Activated T-helper 2 cell treated with anti-CD3 and anti-CD28 coated beads, Interferon-gamma antibody, Interleukin-2, Interleukin-4, amounts not matched to agents 10 μg/mL and 5 μg/mL and 100 μg/mL, durations not matched to agents 14 hours and 24 hours and 36 hours (primary cell): Measurements from ENCODE around the gene PSMD6. TPM values are rescaled to one million over a fixed set of nuclear protein-coding genes. Genes with fewer than 3 reads are reported as not detected.
A peak's percentile ranks its signal among the peaks of the same experiment; 100 is the strongest.

Experiments used
- DNase-seq: peaks from one replicate; pipeline ENCODE4 v3.0.0; 2021; ENCODE audit warnings: low spot score
- H3K27ac Mint-ChIP-seq: one replicate; pipeline ENCODE4 v1.8.0; 2021; ENCODE audit warnings: mixed read lengths
- H3K27me3 Mint-ChIP-seq: one replicate; pipeline ENCODE4 v1.8.0; 2021; ENCODE audit warnings: low read depth, mixed read lengths
- H3K36me3 Mint-ChIP-seq: one replicate; pipeline ENCODE4 v1.8.0; 2021; ENCODE audit warnings: low read depth, mixed read lengths
- H3K4me1 Mint-ChIP-seq: one replicate; pipeline ENCODE4 v1.8.0; 2021; ENCODE audit warnings: low read depth, mixed read lengths
- H3K4me3 Mint-ChIP-seq: one replicate; pipeline ENCODE4 v1.8.0; 2021; ENCODE audit warnings: low read depth, mild to moderate bottlenecking, moderate library complexity, mixed read lengths
- H3K9me3 Mint-ChIP-seq: one replicate; pipeline ENCODE4 v1.8.0; 2021; ENCODE audit warnings: mixed read lengths
- intact Hi-C: fragments of 100-400 bp; cut with micrococcal nuclease; formaldehyde crosslinking; loops from one replicate; pipeline ENCODE4 v1.15.1; 2023
- total RNA-seq: library from RNA; stranded (reverse); gene quantifications from 2 replicates; pipeline ENCODE4 v1.2.3, GENCODE V29; 2022

PSMD6 gene
- total RNA-seq, 1 donor from 2014 or later: 131 TPM

DNA sequence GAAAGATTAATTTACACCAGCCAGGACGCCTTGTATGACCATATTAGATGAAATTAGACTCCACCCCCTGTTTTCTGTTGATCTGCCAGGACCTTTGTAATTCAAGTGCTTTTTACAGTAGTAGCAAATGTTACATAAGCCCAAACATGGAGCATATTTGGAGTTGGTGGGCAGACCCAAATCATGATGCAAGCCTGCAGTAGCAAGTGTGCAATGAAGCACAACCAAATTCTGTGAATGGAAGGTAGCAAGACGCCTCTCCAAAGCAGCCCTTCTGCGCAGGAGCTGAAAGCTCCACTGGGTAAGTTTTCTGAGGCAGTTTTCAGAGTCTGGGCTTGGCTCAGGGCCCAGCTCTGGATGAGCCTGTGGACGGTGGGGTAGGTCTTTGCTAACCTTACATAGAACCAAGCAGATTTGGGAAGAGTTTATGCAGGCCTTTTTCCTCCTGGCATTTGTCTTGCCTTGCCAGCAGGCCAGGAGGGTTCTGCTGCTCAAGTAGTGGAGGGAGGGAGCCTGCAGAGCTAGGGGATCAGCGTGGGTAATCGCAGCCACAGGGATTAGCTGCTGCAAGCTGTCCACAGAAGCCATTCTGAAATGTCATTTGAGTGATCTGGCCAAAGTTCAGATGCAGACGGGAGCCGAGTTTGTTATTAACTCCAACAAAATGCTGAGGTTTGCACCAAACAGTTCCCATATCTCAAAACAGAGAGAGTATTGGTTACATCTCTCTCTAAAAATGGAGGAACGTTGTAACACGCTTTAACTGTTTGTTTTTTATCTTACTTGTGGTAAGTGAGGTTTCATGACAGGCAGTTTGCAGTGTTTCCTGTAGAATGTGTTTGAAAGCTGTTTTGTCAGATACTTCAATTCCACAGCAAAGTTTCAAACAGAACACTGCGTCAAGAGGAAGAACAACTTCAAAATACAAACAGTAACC lies 55.4 kb downstream of the PSMD6 start:
- Mint-ChIP-seq H3K4me1 (peaks cover 84% of the 10 kb centered on the region), H3K36me3 (peaks cover 13% of the 10 kb centered on the region), H3K4me3 (peak overlapping the region; percentile 81), H3K27ac (peak overlapping the region; percentile 93), H3K9me3 (no peaks in the 10 kb centered on the region), H3K27me3 (no peaks in the 10 kb centered on the region)
- intact Hi-C loops: loop anchor here (1.0 to 10.0 kb wide), 4 partner anchors 11 to 103 kb away; partner anchors contain the start of genes ATXN7, PSMD6 and THOC7
- DNase-seq: peak; percentile 33

DNA sequence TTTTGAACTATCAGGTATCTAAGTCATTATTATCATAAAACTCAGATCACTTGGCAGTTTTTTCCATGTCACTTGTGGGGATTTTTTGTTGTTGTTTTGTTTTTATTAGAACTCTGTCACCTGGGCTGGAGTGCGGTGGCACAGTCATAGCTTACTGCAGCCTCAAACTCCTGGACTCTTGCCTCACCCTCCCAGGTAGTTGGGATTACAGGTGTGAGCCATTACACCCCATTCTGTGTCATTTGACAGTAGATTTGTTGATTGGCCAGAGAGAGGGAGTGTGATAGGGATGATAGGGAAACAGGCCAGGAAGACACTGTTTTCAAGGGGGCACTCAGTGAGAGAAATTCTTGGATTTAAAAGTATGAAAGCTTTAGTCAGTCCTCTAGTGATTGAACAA lies 56.4 kb downstream of the PSMD6 start:
- intact Hi-C loops: loop anchor here (10.0 kb wide), 1 partner anchor 102 kb away; the partner anchor contains the start of genes ATXN7 and THOC7
- Mint-ChIP-seq H3K36me3 (peaks cover 9% of the 10 kb centered on the region), H3K27ac (peak overlapping the region; percentile 82), H3K9me3 (no peaks in the 10 kb centered on the region), H3K4me1 (peaks cover 74% of the 10 kb centered on the region), H3K4me3 (peak overlapping the region; percentile 69), H3K27me3 (no peaks in the 10 kb centered on the region)
- no peak for DNase-seq

- Mint-ChIP-seq H3K4me3 (no peak overlapping the region), H3K4me1 (peaks cover 69% of the 10 kb centered on the region), H3K27ac (no peak overlapping the region), H3K27me3 (no peaks in the 10 kb centered on the region), H3K36me3 (peaks cover 6% of the 10 kb centered on the region), H3K9me3 (no peaks in the 10 kb centered on the region)
- no peak for DNase-seq
- intact Hi-C loops: loop anchor here (10.0 kb wide), 1 partner anchor 101 kb away; the partner anchor contains the start of genes ATXN7 and THOC7
Observed at GRCh38 chr3:63966007-63966406, 57.3 kb downstream of the PSMD6 start.

DNA sequence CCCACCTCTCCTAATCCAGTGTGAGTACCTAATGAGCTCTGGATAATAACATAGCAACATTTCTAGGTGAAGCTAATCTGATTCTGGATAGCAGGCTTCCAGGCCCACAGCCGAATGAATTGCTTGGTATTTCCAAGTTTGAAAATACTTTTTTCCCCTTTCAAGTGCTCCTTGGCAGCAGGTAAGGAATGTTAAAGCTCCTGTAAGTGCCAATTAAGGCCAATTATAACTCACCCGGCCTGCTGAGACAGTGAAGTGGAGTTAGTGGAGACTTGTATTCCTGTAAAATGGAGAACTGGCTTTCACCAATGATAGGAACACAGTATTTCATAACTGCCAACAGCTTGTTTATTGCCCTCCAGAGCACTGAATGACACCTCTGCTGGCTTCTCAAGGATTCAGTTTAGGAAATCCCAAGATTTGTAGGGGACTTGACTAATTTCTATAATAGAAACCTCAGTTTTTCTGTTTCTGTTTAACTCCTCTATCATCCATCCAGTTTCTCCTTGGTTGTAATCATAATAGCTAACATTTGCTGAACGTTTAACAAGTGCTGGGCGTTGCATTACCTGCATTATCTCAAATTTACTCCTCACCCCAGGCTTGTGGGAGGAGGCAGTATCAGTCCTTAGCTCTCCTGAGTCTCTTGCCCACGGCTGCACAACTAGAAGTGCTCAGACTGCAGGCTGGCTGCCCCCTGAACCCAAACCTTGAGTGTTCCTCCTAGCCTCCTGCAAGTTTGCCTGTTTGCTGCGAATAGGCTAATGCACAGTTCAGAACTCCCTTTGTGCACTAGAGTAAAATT lies 58.4 kb downstream of the PSMD6 start:
- Mint-ChIP-seq H3K9me3 (no peaks in the 10 kb centered on the region), H3K36me3 (peaks cover 10% of the 10 kb centered on the region), H3K27me3 (no peaks in the 10 kb centered on the region), H3K4me1 (peaks cover 66% of the 10 kb centered on the region), H3K4me3 (no peak overlapping the region), H3K27ac (peak overlapping the region; percentile 9)
- no peak for DNase-seq
- intact Hi-C loops: loop anchor here (10.0 kb wide), 1 partner anchor 100 kb away; the partner anchor contains the start of genes ATXN7 and THOC7

- Mint-ChIP-seq H3K27ac (no peak overlapping the region), H3K9me3 (no peaks in the 10 kb centered on the region), H3K4me1 (peaks cover 57% of the 10 kb centered on the region), H3K36me3 (peaks cover 4% of the 10 kb centered on the region), H3K4me3 (no peak overlapping the region), H3K27me3 (no peaks in the 10 kb centered on the region)
- DNase-seq: no peak
- intact Hi-C loops: loop anchor here (2.0 to 10.0 kb wide), 2 partner anchors 15 to 99 kb away; partner anchors contain the start of genes ATXN7 and THOC7
Observed at GRCh38 chr3:63963496-63963895, 59.8 kb downstream of the PSMD6 start.

GRCh38 chr3:63961891-63962290 lies 61.4 kb downstream of the PSMD6 start:
- H3K9me3 Mint-ChIP-seq: no peaks in the 10 kb centered on the region
- no peaks in the 10 kb centered on the region for H3K27me3 Mint-ChIP-seq
- H3K36me3 Mint-ChIP-seq: peaks cover 4% of the 10 kb centered on the region
- intact Hi-C loops: loop anchor here (1.0 to 10.0 kb wide), 4 partner anchors 10 to 97 kb away; partner anchors contain the start of genes ATXN7 and THOC7
- peaks cover 44% of the 10 kb centered on the region for H3K4me1 Mint-ChIP-seq
- H3K4me3 Mint-ChIP-seq: no peak overlapping the region
- H3K27ac Mint-ChIP-seq: no peak overlapping the region
- no peak for DNase-seq

Other genes with a start within 250 kb of the PSMD6 start
- not detected in 2 replicates for gene C3orf49, start 204.2 kb downstream of the PSMD6 start, total RNA-seq
- 103 and 107 TPM in 2 replicates for gene THOC7, start 159.7 kb downstream of the PSMD6 start, total RNA-seq
- 42.8 and 44.0 TPM in 2 replicates for gene ATXN7, start 159.6 kb downstream of the PSMD6 start, total RNA-seq
- gene SCAANT1, start 111.1 kb downstream of the PSMD6 start, total RNA-seq: 1.8 TPM in 1 of 2 replicates, not detected in the other
- gene PRICKLE2, start 202.0 kb upstream of the PSMD6 start, total RNA-seq: not detected in 2 replicates